ENCODE data around the gene SNRPA.

The SNRPA gene

DNA sequence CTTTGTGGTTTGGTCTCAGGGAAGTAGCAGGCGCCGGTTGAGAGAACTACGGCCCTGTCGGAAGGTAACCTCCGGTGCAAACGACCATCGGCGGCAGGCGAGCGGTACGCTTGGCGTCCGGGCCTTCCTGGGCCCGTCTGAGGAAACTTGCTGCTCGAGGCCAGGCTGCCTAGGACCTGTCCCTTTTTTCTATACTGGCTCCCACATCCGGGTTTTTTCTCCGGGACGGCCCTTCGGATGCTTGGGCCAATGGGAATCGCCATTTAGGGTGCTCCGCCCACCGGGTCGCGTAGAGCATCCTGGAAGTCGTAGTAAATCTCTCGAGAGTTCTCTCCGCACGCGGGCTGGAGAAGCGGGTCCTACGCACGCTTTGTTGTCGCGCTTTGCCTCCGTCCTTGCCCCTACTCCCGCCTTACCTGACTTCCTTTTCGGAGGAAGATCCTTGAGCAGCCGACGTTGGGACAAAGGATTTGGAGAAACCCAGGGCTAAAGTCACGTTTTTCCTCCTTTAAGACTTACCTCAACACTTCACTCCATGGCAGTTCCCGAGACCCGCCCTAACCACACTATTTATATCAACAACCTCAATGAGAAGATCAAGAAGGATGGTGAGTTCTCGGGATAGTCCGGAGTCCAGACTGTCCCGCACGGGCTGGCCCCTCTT lies at the start of gene SNRPA:
SNRPA (plus strand) TSS at position 330 of the 664 bp plus-strand sequence; CDS start at position 536, 206 bp downstream.
- Histone ChIP-seq H3K4me3 (ENCODE audit: low read length in 2 of 2) (peak within 1 kb of the TSS; percentile 92 to 98), H3K27ac (ENCODE audit: low read depth in 2 of 2, low read length in 2 of 2) (peak within 1 kb of the TSS; percentile 96 to 98), H3K27me3 (ENCODE audit: control insufficient read depth in 2 of 2, insufficient read depth in 2 of 2, low read length in 2 of 2) (no peaks in the 10 kb centered on the region), H3K9ac (ENCODE audit: low read depth in 1 of 2, low read length in 2 of 2) (peak within 1 kb of the TSS; percentile 83 to 95), H3K9me3 (ENCODE audit: control insufficient read depth in 2 of 2, low read length in 2 of 2) (no peaks in the 10 kb centered on the region), H3K4me1 (ENCODE audit: control insufficient read depth in 2 of 2, insufficient read depth in 2 of 2, low read length in 2 of 2) (peaks cover 25 to 43% of the 10 kb centered on the region in 2 donors), H3K36me3 (ENCODE audit: control insufficient read depth in 2 of 2, insufficient read depth in 2 of 2, low read length in 2 of 2) (peaks cover 1 to 7% of the 10 kb centered on the region in 2 donors)

DNA sequence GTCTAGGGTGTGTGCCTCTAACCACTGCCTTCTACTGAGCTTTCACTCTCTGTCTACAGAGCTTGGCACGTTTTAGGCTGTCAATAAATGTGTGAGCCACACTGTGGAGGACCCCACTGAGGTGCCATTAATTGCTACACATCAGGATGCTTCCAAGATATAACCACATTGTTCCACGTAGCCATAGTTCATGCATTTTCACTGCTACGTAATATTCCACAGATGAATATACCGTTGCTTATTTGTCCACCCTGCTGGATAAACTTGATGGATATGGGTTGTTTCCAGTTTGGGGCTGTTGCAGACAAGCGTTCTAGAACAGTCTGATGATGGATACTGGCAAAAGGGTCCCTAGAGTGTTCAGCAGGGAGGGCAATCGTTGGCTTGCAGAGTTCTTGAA lies 49.2 kb upstream of the SNRPA start:
- H3K4me3 ChIP-seq (ENCODE audit: low read length in 2 of 2): no peak overlapping the region
- H3K9me3 ChIP-seq (ENCODE audit: control insufficient read depth in 2 of 2, low read length in 2 of 2): no peaks in the 10 kb centered on the region
- peaks cover 40 to 49% of the 10 kb centered on the region in 2 donors for H3K36me3 ChIP-seq (ENCODE audit: control insufficient read depth in 2 of 2, insufficient read depth in 2 of 2, low read length in 2 of 2)
- no peaks in the 10 kb centered on the region for H3K27me3 ChIP-seq (ENCODE audit: control insufficient read depth in 2 of 2, insufficient read depth in 2 of 2, low read length in 2 of 2)
- H3K27ac ChIP-seq (ENCODE audit: low read depth in 2 of 2, low read length in 2 of 2): no peak overlapping the region
- H3K9ac ChIP-seq (ENCODE audit: low read depth in 1 of 2, low read length in 2 of 2): no peak overlapping the region
- H3K4me1 ChIP-seq (ENCODE audit: control insufficient read depth in 2 of 2, insufficient read depth in 2 of 2, low read length in 2 of 2): no peaks in the 10 kb centered on the region

- no peaks in the 10 kb centered on the region for H3K4me1 ChIP-seq (ENCODE audit: control insufficient read depth in 2 of 2, insufficient read depth in 2 of 2, low read length in 2 of 2)
- H3K36me3 ChIP-seq (ENCODE audit: control insufficient read depth in 2 of 2, insufficient read depth in 2 of 2, low read length in 2 of 2): peaks cover 40 to 49% of the 10 kb centered on the region in 2 donors
- no peaks in the 10 kb centered on the region for H3K9me3 ChIP-seq (ENCODE audit: control insufficient read depth in 2 of 2, low read length in 2 of 2)
- H3K27me3 ChIP-seq (ENCODE audit: control insufficient read depth in 2 of 2, insufficient read depth in 2 of 2, low read length in 2 of 2): no peaks in the 10 kb centered on the region
- peak overlapping the region in 1 of 2 donors; percentile 6 for H3K9ac ChIP-seq (ENCODE audit: low read depth in 1 of 2, low read length in 2 of 2)
- no peak overlapping the region for H3K4me3 ChIP-seq (ENCODE audit: low read length in 2 of 2)
- no peak overlapping the region for H3K27ac ChIP-seq (ENCODE audit: low read depth in 2 of 2, low read length in 2 of 2)
Observed at GRCh38 chr19:40702337-40703012, 48.5 kb upstream of the SNRPA start.

DNA sequence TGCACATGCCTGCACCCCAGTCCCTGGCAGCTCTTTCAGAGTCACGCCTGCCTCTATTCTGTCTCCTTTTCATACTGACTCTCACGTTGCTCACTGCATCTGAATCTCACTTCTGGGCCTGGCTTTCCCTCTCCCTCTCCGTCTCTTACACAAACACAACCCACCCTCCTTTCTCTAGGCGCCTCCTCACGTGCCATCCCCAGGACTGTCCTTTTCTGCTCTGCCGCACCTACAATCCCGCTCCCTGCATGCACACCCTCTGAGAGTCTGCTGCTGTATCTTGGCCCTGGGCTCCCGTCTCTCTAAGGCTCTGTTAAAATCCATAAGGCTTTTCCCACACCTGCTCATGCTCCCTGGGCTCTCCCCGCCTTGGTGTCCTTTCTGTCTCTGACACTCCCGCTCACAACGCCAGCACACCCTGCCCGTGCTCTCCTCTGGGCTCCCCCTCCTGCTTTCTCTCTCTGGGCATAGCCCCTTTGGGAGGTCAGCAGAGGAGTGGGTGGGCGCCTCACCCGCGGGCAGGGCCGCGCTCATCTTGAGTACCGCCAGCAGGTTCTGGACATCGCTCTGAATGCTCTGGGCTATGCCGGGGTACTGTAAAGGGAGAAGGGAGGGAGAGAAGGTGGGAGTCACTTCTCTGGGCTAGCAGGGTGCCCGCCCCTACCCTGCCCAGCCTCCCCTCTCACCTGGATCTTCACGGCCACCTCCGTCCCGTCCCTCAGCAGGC lies 47.8 kb upstream of the SNRPA start:
- Histone ChIP-seq H3K36me3 (ENCODE audit: control insufficient read depth in 2 of 2, insufficient read depth in 2 of 2, low read length in 2 of 2) (peaks cover 43 to 55% of the 10 kb centered on the region in 2 donors), H3K4me1 (ENCODE audit: control insufficient read depth in 2 of 2, insufficient read depth in 2 of 2, low read length in 2 of 2) (no peaks in the 10 kb centered on the region), H3K27me3 (ENCODE audit: control insufficient read depth in 2 of 2, insufficient read depth in 2 of 2, low read length in 2 of 2) (no peaks in the 10 kb centered on the region), H3K27ac (ENCODE audit: low read depth in 2 of 2, low read length in 2 of 2) (no peak overlapping the region), H3K4me3 (ENCODE audit: low read length in 2 of 2) (no peak overlapping the region), H3K9ac (ENCODE audit: low read depth in 1 of 2, low read length in 2 of 2) (no peak overlapping the region), H3K9me3 (ENCODE audit: control insufficient read depth in 2 of 2, low read length in 2 of 2) (no peaks in the 10 kb centered on the region)

- H3K9ac ChIP-seq (ENCODE audit: low read depth in 1 of 2, low read length in 2 of 2): no peak overlapping the region
- H3K4me3 ChIP-seq (ENCODE audit: low read length in 2 of 2): no peak overlapping the region
- peaks cover 46 to 64% of the 10 kb centered on the region in 2 donors for H3K36me3 ChIP-seq (ENCODE audit: control insufficient read depth in 2 of 2, insufficient read depth in 2 of 2, low read length in 2 of 2)
- H3K27ac ChIP-seq (ENCODE audit: low read depth in 2 of 2, low read length in 2 of 2): no peak overlapping the region
- H3K9me3 ChIP-seq (ENCODE audit: control insufficient read depth in 2 of 2, low read length in 2 of 2): no peaks in the 10 kb centered on the region
- no peaks in the 10 kb centered on the region for H3K4me1 ChIP-seq (ENCODE audit: control insufficient read depth in 2 of 2, insufficient read depth in 2 of 2, low read length in 2 of 2)
- H3K27me3 ChIP-seq (ENCODE audit: control insufficient read depth in 2 of 2, insufficient read depth in 2 of 2, low read length in 2 of 2): no peaks in the 10 kb centered on the region
Observed at GRCh38 chr19:40704491-40705361, 46.3 kb upstream of the SNRPA start.

- H3K36me3 ChIP-seq (ENCODE audit: control insufficient read depth in 2 of 2, insufficient read depth in 2 of 2, low read length in 2 of 2): peaks cover 44 to 64% of the 10 kb centered on the region in 2 donors
- no peaks in the 10 kb centered on the region for H3K9me3 ChIP-seq (ENCODE audit: control insufficient read depth in 2 of 2, low read length in 2 of 2)
- H3K27ac ChIP-seq (ENCODE audit: low read depth in 2 of 2, low read length in 2 of 2): no peak overlapping the region
- no peak overlapping the region for H3K4me3 ChIP-seq (ENCODE audit: low read length in 2 of 2)
- H3K27me3 ChIP-seq (ENCODE audit: control insufficient read depth in 2 of 2, insufficient read depth in 2 of 2, low read length in 2 of 2): no peaks in the 10 kb centered on the region
- H3K4me1 ChIP-seq (ENCODE audit: control insufficient read depth in 2 of 2, insufficient read depth in 2 of 2, low read length in 2 of 2): no peaks in the 10 kb centered on the region
- H3K9ac ChIP-seq (ENCODE audit: low read depth in 1 of 2, low read length in 2 of 2): no peak overlapping the region
Observed at GRCh38 chr19:40705362-40705651, 45.7 kb upstream of the SNRPA start.

GRCh38 chr19:40705950-40706619 lies 44.9 kb upstream of the SNRPA start:
- H3K4me1 ChIP-seq (ENCODE audit: control insufficient read depth in 2 of 2, insufficient read depth in 2 of 2, low read length in 2 of 2): no peaks in the 10 kb centered on the region
- H3K9ac ChIP-seq (ENCODE audit: low read depth in 1 of 2, low read length in 2 of 2): no peak overlapping the region
- H3K4me3 ChIP-seq (ENCODE audit: low read length in 2 of 2): no peak overlapping the region
- no peaks in the 10 kb centered on the region for H3K9me3 ChIP-seq (ENCODE audit: control insufficient read depth in 2 of 2, low read length in 2 of 2)
- H3K27me3 ChIP-seq (ENCODE audit: control insufficient read depth in 2 of 2, insufficient read depth in 2 of 2, low read length in 2 of 2): no peaks in the 10 kb centered on the region
- no peak overlapping the region for H3K27ac ChIP-seq (ENCODE audit: low read depth in 2 of 2, low read length in 2 of 2)
- peaks cover 45 to 61% of the 10 kb centered on the region in 2 donors for H3K36me3 ChIP-seq (ENCODE audit: control insufficient read depth in 2 of 2, insufficient read depth in 2 of 2, low read length in 2 of 2)

GRCh38 chr19:40707615-40708014 lies 43.4 kb upstream of the SNRPA start:
- Histone ChIP-seq H3K27ac (ENCODE audit: low read depth in 2 of 2, low read length in 2 of 2) (no peak overlapping the region), H3K36me3 (ENCODE audit: control insufficient read depth in 2 of 2, insufficient read depth in 2 of 2, low read length in 2 of 2) (peaks cover 36 to 49% of the 10 kb centered on the region in 2 donors), H3K9me3 (ENCODE audit: control insufficient read depth in 2 of 2, low read length in 2 of 2) (no peaks in the 10 kb centered on the region), H3K9ac (ENCODE audit: low read depth in 1 of 2, low read length in 2 of 2) (no peak overlapping the region), H3K4me3 (ENCODE audit: low read length in 2 of 2) (no peak overlapping the region), H3K27me3 (ENCODE audit: control insufficient read depth in 2 of 2, insufficient read depth in 2 of 2, low read length in 2 of 2) (no peaks in the 10 kb centered on the region), H3K4me1 (ENCODE audit: control insufficient read depth in 2 of 2, insufficient read depth in 2 of 2, low read length in 2 of 2) (no peaks in the 10 kb centered on the region)

- H3K4me3 ChIP-seq (ENCODE audit: low read length in 2 of 2): no peak overlapping the region
- H3K9ac ChIP-seq (ENCODE audit: low read depth in 1 of 2, low read length in 2 of 2): no peak overlapping the region
- H3K27ac ChIP-seq (ENCODE audit: low read depth in 2 of 2, low read length in 2 of 2): no peak overlapping the region
- no peaks in the 10 kb centered on the region for H3K9me3 ChIP-seq (ENCODE audit: control insufficient read depth in 2 of 2, low read length in 2 of 2)
- H3K36me3 ChIP-seq (ENCODE audit: control insufficient read depth in 2 of 2, insufficient read depth in 2 of 2, low read length in 2 of 2): peaks cover 27 to 33% of the 10 kb centered on the region in 2 donors
- peaks cover 6% of the 10 kb centered on the region in 2 donors for H3K4me1 ChIP-seq (ENCODE audit: control insufficient read depth in 2 of 2, insufficient read depth in 2 of 2, low read length in 2 of 2)
- no peaks in the 10 kb centered on the region for H3K27me3 ChIP-seq (ENCODE audit: control insufficient read depth in 2 of 2, insufficient read depth in 2 of 2, low read length in 2 of 2)
Observed at GRCh38 chr19:40709817-40710216, 41.2 kb upstream of the SNRPA start.
